GM06990 (cell line): Measurements from ENCODE around the gene MMAA.
"Not testable (repeated sequence)": the region's sequence is repeated elsewhere in the genome, so short reads cannot be mapped to it uniquely, and the experiment has no call there.

ENCODE experiments used
- DNase-seq: peaks from one replicate; pipeline ENCODE4 v3.0.0-alpha.2; 2011; ENCODE audit not compliant: insufficient read length; ENCODE audit errors: extremely low read depth
- H3K27me3 ChIP-seq: replicated peaks from 2 replicates; pipeline ENCODE4 v1.6.0; 2011; ENCODE audit warnings: low read length; ENCODE audit not compliant: control insufficient read depth, insufficient read depth
- H3K36me3 ChIP-seq: 2 replicates; pipeline ENCODE4 v1.5.1; 2011; ENCODE audit warnings: low read length; ENCODE audit not compliant: control insufficient read depth, insufficient read depth
- H3K4me3 ChIP-seq: replicated peaks from 2 replicates; pipeline ENCODE4 v1.5.1; 2011; ENCODE audit warnings: low read depth, mild to moderate bottlenecking, control low read depth, low read length
- TF ChIP-seq, protein P1 (sequence below): IDR thresholded peaks from 2 replicates; pipeline ENCODE4 v1.5.1; 2011; ENCODE audit warnings: low read length, control low read depth, mild to moderate bottlenecking, inconsistent platforms; ENCODE audit not compliant: insufficient read depth, poor library complexity, severe bottlenecking

Gene MMAA

DNA sequence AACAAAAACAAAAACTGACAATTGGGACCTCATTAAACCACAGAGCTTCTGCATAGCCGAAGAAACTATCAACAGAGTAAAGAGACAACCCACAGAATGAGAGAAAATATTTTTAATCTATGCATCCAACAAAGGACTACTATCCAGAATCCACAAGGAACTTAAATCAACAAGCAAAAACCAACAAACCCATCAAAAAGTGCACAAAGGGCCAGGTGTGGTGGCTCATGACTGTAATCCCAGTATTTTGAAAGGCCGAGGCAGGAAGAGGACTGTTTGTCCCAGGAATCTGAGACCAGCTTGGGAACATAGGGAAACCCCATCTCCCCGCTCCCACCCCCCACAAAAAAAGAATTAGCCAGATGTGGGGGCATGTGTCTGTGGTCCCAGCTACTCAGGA is 71.4 kb downstream of the MMAA start:
- DNase-seq, result no peak
- Histone ChIP-seq H3K4me3 (no peak overlapping the region), H3K27me3 (no peaks in the 10 kb centered on the region), H3K36me3 (no peaks in the 10 kb centered on the region)
- TF ChIP-seq, protein P1, sequence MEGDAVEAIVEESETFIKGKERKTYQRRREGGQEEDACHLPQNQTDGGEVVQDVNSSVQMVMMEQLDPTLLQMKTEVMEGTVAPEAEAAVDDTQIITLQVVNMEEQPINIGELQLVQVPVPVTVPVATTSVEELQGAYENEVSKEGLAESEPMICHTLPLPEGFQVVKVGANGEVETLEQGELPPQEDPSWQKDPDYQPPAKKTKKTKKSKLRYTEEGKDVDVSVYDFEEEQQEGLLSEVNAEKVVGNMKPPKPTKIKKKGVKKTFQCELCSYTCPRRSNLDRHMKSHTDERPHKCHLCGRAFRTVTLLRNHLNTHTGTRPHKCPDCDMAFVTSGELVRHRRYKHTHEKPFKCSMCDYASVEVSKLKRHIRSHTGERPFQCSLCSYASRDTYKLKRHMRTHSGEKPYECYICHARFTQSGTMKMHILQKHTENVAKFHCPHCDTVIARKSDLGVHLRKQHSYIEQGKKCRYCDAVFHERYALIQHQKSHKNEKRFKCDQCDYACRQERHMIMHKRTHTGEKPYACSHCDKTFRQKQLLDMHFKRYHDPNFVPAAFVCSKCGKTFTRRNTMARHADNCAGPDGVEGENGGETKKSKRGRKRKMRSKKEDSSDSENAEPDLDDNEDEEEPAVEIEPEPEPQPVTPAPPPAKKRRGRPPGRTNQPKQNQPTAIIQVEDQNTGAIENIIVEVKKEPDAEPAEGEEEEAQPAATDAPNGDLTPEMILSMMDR, result no peak

DNA sequence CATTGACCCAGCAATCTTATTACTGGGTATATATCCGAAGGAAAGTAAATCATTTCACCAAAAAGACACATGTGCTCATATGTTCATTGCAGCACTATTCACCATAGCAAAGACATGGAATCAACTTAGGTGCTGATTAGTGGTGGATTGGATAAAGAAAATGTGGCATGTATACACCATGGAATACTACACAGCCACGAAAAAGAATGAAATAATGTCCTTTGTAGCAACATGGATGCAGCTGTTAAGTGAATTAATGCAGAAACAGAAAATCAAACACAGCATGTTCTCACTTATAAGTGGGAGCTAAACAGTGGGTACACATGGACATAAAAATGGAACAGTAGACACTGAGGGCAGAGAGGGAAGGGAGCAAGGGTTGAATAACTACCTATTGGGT is 72.2 kb downstream of the MMAA start:
- not testable (repeated sequence) for DNase-seq, H3K4me3 ChIP-seq, H3K27me3 ChIP-seq, H3K36me3 ChIP-seq

DNA sequence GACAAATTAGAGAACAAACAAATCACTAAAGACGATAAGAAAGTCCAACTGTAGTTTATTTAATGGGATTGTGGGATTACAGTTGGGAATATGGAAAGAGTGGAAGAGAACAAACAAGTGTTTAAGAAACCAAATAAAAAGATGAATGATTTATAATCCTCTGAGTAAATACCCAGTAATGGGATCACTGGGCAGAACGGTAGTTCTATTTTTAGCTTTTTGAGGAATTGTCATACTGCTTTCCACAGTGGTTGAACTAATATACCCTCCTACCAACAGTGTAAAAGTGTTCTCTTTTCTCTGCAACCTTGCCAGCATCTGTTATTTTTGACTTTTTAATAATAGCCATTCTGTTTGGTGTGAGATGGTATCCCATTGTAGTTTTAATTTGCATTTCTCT is 75.7 kb downstream of the MMAA start:
- TF ChIP-seq, protein P1, result no peak
- H3K27me3 ChIP-seq, result no peaks in the 10 kb centered on the region
- no peak overlapping the region for H3K4me3 ChIP-seq
- H3K36me3 ChIP-seq, result no peaks in the 10 kb centered on the region
- no peak for DNase-seq

DNA sequence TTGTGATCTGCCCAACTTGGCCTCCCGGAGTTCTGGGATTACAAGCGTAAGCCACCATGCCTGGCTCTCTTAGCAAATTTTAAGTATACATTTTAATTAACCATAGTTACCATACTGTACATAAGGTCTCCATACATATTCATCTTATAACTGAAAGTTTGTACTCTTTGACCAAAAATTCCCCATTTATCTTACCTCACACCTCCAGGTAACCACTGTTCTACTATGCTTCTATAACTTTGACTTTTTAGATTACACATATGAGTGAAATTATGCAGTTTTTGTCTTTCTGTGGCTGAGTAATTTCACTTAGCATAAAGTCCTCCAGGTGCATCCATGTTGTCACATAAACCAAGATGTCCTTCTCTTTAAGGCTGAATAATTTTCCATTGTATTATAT is 78.1 kb downstream of the MMAA start:
- no peak overlapping the region for H3K4me3 ChIP-seq
- H3K27me3 ChIP-seq, result no peaks in the 10 kb centered on the region
- H3K36me3 ChIP-seq, result no peaks in the 10 kb centered on the region
- TF ChIP-seq, protein P1, result no peak
- DNase-seq, result no peak

DNA sequence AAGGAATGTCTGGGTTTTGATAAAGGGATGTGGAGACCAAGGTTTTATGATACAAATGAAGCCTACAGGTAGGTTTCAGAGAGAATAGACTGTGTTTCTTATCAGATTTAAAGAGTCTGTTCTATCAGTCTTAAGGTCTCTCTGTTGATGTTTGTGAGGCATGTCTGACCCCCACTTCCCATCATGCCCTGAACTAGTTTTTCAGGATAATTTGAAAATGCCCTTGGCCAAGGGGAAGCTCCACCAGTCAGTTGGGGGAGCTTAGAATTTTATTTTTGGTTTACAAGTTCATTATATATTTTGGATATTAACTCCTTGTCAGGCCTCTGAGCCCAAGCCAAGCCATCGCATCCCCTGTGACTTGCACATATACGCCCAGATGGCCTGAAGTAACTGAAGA is 79.3 kb downstream of the MMAA start:
- H3K4me3 ChIP-seq, result no peak overlapping the region
- TF ChIP-seq, protein P1, result no peak
- no peaks in the 10 kb centered on the region for H3K27me3 ChIP-seq
- no peak for DNase-seq
- no peaks in the 10 kb centered on the region for H3K36me3 ChIP-seq

DNA sequence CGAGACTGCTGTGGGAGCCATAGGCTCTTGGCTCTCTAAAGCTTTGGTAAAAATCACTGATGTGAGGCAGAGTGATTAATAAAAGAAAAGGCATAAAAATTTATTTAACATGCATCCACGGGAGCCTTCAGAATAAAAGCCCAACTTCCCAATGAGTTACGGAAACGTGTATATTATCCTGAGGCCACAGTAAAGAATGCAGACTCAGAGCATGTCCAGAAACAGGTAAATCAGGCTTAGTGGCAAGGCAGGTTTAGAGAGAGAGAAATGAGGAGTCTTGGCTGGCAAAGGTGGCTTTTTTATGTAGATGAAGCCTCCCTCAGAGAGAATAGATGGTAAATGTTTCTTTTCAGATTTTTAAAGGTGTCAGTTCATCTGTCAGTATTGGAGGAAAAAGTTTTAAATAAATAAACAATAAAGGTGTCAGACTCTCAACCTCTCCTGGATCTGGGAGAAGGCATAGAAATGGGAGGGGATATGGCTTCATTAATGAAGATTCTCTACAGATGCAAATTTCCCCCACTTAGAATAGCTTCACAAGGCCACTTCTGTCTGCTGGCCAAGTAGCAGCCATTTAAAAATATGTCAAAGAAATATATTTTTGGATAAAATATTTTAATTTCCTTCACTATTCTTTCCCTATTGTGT is 84.8 kb downstream of the MMAA start:
- TF ChIP-seq, protein P1, result no peak
- H3K27me3 ChIP-seq, result no peaks in the 10 kb centered on the region
- no peaks in the 10 kb centered on the region for H3K36me3 ChIP-seq
- no peak for DNase-seq
- no peak overlapping the region for H3K4me3 ChIP-seq
